ENCODE measurements around the gene ETFA. TPM values are rescaled to one million over a fixed set of nuclear protein-coding genes. Genes with fewer than 3 reads are reported as not detected.

Gene ETFA
- total RNA-seq, 3 donors from 2014 or later (not counting 1 experiment from before 2014, with no cell fraction given) = 71.9 to 93.1 (median 79.8) TPM

DNA sequence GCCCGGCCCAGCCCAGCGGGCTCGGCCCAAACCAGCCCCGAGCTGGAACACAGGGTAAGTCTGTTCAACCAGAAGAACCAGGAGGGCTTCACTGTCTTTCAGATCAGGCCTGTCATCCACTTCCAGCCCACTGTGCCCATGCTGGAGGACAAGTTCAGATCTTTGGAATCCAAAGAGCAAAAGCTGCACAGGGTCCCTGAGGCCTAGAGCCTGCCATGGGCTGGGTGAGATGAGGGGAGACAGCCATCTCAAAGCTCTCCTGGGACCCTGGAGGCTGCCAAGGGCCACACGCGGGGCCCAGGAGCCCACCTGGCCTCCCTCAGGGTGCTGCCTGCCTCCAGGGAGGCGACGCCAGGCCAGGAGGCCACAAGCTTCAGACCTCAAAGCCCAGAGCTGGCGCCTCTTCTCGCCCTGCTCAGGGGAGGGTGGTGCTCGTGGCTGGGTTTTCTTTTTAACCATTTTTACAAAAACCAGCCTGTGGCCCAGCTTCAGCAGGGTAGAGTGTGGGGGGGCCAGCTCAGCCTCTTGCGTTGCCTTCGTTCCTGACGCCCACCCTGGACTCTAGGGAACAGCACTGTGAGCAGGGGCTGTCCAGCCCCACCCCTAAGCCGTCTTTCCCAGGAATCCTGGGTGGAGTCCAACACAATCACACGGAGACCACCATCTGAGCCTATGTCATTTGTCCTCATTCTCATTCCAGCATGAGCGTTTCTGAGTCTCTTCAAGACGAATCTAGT is 107.0 kb downstream of the ETFA start:
- no peak overlapping the region for H3K4me3 Mint-ChIP-seq
- Histone ChIP-seq H3K4me1 (ENCODE audit: control insufficient read depth, insufficient read depth, low read length) (no peaks in the 10 kb centered on the region), H3K9me3 (ENCODE audit: control insufficient read depth, insufficient read depth, low read length) (no peaks in the 10 kb centered on the region), H3K36me3 (ENCODE audit: control insufficient read depth, insufficient read depth, low read length) (peaks cover 10% of the 10 kb centered on the region), H3K4me3 (ENCODE audit: low read length) (no peak overlapping the region), H3K27me3 (ENCODE audit: control insufficient read depth, insufficient read depth, low read length) (no peaks in the 10 kb centered on the region), H3K27ac (ENCODE audit: low read length) (no peak overlapping the region)
- ATAC-seq = no peak
- no peaks in the 10 kb centered on the region for H3K9me3 Mint-ChIP-seq
- WGBS (ENCODE audit: insufficient coverage) = 90% methylated on average over 16 of the region's 18 CpGs
- intact Hi-C loops (cut with micrococcal nuclease) = no loop called here
- TF ChIP-seq, protein P1, sequence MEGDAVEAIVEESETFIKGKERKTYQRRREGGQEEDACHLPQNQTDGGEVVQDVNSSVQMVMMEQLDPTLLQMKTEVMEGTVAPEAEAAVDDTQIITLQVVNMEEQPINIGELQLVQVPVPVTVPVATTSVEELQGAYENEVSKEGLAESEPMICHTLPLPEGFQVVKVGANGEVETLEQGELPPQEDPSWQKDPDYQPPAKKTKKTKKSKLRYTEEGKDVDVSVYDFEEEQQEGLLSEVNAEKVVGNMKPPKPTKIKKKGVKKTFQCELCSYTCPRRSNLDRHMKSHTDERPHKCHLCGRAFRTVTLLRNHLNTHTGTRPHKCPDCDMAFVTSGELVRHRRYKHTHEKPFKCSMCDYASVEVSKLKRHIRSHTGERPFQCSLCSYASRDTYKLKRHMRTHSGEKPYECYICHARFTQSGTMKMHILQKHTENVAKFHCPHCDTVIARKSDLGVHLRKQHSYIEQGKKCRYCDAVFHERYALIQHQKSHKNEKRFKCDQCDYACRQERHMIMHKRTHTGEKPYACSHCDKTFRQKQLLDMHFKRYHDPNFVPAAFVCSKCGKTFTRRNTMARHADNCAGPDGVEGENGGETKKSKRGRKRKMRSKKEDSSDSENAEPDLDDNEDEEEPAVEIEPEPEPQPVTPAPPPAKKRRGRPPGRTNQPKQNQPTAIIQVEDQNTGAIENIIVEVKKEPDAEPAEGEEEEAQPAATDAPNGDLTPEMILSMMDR (IDR thresholded peaks at IDR 0.05) = no peak
- H3K27ac Mint-ChIP-seq = no peak overlapping the region
- H3K27me3 Mint-ChIP-seq (ENCODE audit: low read depth in 2 of 2) = no peaks in the 10 kb centered on the region
- DNase-seq = no peak
- H3K4me1 Mint-ChIP-seq = peaks cover 2 to 3% of the 10 kb centered on the region in 2 donors
- H3K36me3 Mint-ChIP-seq = no peaks in the 10 kb centered on the region

DNA sequence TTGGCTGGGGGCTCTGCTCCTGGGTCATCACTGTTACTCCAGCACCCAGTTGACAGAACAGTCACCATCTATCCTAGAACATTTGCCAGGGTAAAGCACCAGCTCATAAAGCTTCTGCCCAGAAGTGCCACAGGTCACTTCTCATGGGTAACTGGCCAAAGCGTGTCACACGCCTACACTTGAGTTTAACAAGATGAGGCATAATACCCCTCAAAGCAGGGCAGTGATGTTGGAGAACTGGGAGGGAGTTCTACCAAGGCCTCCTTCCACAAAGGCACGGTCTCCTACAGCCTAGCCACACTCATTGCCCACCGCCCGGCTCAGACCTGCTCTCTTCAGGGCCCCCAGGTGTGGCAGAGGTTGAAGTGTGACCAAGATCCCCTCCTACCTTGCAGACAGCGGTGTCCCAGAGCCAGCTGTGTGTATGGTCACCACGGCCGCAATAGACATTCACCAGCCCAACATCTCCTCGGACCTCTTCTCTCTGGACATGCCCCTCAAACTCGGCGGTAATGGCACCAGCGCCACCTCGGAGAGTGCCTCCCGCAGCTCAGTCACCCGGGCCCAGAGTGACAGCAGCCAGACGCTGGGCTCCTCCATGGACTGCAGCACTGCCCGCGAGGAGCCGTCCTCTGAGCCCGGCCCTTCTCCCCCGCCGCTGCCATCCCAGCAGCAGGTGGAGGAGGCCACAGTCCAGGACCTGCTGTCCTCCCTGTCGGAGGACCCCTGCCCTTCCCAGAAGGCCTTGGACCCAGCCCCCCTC is 107.7 kb downstream of the ETFA start:
- WGBS (ENCODE audit: insufficient coverage) = 97% methylated on average over 23 of the region's 23 CpGs
- no peak overlapping the region for H3K27ac Mint-ChIP-seq
- DNase-seq = no peak
- H3K9me3 Mint-ChIP-seq = no peaks in the 10 kb centered on the region
- no peaks in the 10 kb centered on the region for H3K27me3 Mint-ChIP-seq (ENCODE audit: low read depth in 2 of 2)
- Histone ChIP-seq H3K4me1 (ENCODE audit: control insufficient read depth, insufficient read depth, low read length) (no peaks in the 10 kb centered on the region), H3K27me3 (ENCODE audit: control insufficient read depth, insufficient read depth, low read length) (no peaks in the 10 kb centered on the region), H3K36me3 (ENCODE audit: control insufficient read depth, insufficient read depth, low read length) (peaks cover 8% of the 10 kb centered on the region), H3K27ac (ENCODE audit: low read length) (no peak overlapping the region), H3K4me3 (ENCODE audit: low read length) (no peak overlapping the region), H3K9me3 (ENCODE audit: control insufficient read depth, insufficient read depth, low read length) (no peaks in the 10 kb centered on the region)
- no peak for ATAC-seq
- TF ChIP-seq, protein P1 (IDR thresholded peaks at IDR 0.05) = no peak
- no peaks in the 10 kb centered on the region for H3K36me3 Mint-ChIP-seq
- H3K4me1 Mint-ChIP-seq = peaks cover 9 to 11% of the 10 kb centered on the region in 2 donors
- no peak overlapping the region for H3K4me3 Mint-ChIP-seq
- intact Hi-C loops (cut with micrococcal nuclease) = no loop called here

DNA sequence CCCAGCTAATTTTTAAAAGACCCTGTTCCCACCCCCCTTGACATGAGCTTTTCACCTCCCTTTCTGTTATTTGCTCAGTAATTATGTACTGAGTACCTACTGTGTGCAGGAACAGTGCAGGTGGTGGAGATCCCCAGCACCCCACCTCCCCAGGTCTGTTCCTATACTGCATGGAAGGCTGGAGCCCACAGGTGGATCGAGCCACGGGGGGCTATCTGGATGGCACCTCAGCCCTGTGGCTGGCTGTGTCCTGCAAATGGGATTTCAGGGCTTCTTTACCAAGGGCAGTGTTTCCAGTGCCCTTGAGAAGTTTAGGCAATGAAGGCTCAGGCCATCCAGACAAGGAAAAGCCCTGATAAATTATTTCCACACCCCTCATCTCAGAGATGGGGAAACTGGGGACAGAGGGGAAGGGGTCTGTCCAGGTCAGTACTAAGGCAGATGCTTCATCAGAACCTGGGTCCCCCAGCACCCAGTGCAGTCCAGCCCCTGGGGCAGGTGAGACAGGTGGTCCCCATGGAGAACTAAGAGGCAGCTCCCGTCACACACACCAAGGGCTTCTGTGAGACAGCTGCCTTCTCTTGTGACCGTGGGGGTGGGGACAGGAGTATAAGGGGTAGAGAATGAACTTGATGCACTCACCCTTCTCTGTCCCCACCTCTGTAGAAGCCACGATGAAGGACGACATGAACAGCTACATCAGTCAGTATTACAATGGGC is 109.6 kb downstream of the ETFA start:
- H3K9me3 ChIP-seq (ENCODE audit: control insufficient read depth, insufficient read depth, low read length) = no peaks in the 10 kb centered on the region
- no peaks in the 10 kb centered on the region for H3K27me3 ChIP-seq (ENCODE audit: control insufficient read depth, insufficient read depth, low read length)
- Mint-ChIP-seq H3K36me3 (no peaks in the 10 kb centered on the region), H3K27me3 (ENCODE audit: low read depth in 2 of 2) (no peaks in the 10 kb centered on the region), H3K9me3 (no peaks in the 10 kb centered on the region), H3K4me3 (no peak overlapping the region), H3K27ac (no peak overlapping the region), H3K4me1 (peaks cover 10 to 23% of the 10 kb centered on the region in 2 donors)
- H3K36me3 ChIP-seq (ENCODE audit: control insufficient read depth, insufficient read depth, low read length) = no peaks in the 10 kb centered on the region
- H3K4me1 ChIP-seq (ENCODE audit: control insufficient read depth, insufficient read depth, low read length) = no peaks in the 10 kb centered on the region
- no peak overlapping the region for H3K4me3 ChIP-seq (ENCODE audit: low read length)
- WGBS (ENCODE audit: insufficient coverage) = 94% methylated on average over 6 of the region's 6 CpGs
- no peak for DNase-seq
- intact Hi-C loops (cut with micrococcal nuclease) = no loop called here
- H3K27ac ChIP-seq (ENCODE audit: low read length) = no peak overlapping the region
- ATAC-seq = no peak
- TF ChIP-seq, protein P1 (IDR thresholded peaks at IDR 0.05) = no peak
